GM12874 (cell line): Measurements from ENCODE around the gene GPT2.

Experiments
- TF ChIP-seq, protein P1 (sequence below): IDR thresholded peaks from 2 replicates; pipeline ENCODE4 v1.5.1; 2011; ENCODE audit warnings: low read depth, mild to moderate bottlenecking, control low read depth, low read length, moderate library complexity; ENCODE audit not compliant: insufficient read depth

The GPT2 gene

DNA sequence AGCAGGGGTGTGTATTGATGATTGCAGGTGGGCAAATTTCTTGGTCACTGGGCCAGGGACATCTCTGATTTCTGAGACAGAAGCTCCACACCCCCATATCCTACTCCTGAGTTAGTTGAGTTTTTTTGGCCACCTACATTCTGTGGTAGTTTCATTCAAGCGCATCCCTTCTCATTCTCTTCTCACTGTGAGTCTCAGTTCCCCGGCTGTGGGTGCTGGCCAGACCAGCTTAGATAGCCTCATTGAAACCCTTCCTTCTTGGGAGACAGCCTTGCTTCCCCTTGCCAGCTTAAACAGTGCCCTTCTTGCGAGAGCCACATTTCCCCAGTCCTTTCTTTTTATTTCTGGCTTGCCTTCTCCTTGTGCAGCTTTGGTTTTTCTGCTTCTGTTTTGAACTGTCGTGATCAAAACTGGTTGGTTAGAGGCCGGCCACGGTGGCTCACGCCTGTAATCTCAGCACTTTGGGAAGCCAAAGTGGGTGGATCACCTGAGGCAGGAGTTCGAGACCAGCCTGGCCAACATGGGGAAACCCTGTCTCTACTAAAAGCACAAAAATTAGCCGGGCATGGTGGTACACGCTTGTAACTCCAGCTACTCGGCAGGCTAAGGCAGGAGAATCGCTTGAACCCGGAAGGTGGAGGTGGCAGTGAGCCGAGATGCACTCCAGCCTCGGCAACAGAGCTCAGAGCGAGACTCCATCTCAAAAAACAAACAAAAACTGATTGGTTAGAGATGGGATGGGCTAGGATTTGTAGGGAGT, 2.8 kb downstream of the GPT2 start:
- TF ChIP-seq, protein P1, sequence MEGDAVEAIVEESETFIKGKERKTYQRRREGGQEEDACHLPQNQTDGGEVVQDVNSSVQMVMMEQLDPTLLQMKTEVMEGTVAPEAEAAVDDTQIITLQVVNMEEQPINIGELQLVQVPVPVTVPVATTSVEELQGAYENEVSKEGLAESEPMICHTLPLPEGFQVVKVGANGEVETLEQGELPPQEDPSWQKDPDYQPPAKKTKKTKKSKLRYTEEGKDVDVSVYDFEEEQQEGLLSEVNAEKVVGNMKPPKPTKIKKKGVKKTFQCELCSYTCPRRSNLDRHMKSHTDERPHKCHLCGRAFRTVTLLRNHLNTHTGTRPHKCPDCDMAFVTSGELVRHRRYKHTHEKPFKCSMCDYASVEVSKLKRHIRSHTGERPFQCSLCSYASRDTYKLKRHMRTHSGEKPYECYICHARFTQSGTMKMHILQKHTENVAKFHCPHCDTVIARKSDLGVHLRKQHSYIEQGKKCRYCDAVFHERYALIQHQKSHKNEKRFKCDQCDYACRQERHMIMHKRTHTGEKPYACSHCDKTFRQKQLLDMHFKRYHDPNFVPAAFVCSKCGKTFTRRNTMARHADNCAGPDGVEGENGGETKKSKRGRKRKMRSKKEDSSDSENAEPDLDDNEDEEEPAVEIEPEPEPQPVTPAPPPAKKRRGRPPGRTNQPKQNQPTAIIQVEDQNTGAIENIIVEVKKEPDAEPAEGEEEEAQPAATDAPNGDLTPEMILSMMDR: no peak

DNA sequence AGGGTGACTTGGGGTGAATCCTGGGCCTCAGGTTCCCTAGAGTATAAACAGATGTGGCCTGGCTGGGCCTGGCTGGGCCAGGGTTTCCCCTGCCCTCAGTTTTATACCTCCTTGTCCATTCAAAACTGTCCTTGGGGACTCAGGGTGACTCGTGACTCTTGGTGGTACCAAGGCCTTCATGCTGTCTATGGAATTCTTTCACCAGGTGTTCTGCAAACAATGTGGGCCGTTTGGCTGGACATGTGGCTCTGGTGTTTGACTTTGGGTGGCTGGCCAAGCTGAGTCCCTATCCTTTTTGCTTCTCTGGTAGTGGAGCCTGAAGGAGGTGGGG, 3.3 kb downstream of the GPT2 start:
- TF ChIP-seq, protein P1: no peak

DNA sequence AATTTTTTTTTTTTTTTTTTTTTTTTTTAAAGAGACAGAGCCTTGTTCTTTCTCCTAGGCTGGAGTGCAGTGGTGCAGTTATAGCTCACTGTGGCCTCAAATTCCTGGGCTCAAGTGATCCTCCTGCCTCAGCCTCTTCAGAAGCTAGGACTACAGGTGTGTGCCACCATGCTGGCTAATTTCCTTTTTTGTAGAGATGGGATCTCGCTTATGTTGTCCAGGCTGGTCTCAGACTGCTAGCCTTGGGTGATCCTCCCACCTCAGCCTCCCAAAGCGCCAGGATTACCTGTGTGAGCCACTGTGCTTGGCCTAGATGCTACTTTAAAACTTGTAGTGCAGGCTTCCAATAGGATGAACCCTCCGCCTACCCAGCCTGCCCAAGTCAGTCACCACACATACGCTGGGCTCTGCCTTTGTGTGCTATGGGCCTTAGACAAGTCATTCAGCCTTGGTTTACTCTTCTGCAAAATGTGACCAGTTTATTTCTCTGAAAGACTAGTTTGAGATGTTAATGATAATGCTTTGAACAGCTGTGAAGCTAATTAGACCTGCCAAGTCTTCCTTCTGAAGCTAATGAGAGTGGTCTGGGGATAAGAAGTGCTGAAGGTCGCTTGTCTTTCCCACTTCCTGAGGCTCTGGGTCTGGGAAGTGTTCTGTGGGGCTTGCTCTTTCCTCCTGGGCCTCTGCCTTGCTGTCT, 5.2 kb downstream of the GPT2 start:
- TF ChIP-seq, protein P1: no peak

DNA sequence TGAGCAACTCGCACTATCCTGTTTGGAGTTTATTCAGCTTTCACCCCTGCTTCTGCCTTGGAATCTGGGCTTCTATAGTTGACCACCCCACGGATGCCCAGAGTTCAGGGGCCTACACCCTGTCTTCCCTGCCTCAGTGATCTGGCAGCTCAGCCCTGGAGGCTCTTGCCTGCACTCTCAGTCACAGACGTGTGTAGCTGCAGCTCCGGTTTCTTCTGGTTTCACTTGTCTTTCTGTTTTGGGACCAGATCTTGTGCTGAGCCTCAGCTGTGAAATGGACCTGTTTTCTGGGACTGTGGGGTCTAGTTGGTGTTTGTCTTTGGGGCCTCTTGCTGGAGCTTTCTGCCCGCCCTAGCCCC, 5.8 kb downstream of the GPT2 start:
- TF ChIP-seq, protein P1: no peak

DNA sequence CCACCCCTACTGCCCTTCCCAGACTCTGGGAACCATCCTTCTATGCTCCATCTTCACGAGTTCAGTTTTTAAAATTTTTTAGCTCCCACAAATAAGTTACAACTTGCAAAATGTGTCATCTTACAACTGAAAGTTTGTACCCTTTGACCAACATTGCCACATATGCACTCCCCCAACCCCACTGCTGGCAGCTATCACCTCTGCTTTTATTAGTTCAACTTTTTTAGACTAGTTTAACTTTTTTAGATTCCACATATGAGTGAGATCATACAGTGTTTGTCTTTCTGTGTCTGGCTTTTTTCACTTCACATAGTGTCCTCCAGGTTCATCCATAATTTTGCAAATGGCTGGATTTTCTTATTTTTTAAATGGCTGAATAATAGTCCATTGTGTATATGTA, 7.7 kb downstream of the GPT2 start:
- TF ChIP-seq, protein P1: no peak

DNA sequence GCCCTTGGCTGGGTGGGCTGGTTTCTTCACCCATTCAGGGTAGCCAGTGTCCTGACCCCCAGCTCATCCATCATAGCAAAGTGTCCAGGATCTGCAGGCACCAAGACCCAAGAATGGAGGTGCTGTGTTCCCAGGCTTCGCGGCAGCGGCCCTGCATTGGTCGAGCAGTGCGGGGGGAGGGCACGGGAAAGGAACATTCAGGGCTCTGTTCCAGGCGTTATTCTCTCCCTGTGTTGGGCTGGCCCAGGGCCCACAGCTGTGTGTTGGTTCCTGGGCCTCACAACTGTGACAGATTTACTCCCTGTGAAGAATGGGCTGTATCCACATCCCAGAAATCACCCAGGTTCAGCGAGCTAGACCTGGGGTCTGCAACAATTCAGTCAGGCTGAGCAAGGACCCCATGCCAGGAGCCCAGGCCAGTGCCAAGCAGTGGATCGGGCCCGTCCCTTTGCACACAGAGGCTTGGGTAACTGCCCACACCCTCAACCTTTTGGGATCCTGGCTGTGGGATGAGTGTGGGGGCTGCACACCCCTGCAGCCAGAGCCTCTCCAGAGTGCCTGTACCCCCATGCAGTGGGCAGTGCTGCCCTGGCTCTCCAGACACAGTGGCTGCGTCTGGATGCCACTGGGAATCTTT, 10.0 kb downstream of the GPT2 start:
- TF ChIP-seq, protein P1: no peak

DNA sequence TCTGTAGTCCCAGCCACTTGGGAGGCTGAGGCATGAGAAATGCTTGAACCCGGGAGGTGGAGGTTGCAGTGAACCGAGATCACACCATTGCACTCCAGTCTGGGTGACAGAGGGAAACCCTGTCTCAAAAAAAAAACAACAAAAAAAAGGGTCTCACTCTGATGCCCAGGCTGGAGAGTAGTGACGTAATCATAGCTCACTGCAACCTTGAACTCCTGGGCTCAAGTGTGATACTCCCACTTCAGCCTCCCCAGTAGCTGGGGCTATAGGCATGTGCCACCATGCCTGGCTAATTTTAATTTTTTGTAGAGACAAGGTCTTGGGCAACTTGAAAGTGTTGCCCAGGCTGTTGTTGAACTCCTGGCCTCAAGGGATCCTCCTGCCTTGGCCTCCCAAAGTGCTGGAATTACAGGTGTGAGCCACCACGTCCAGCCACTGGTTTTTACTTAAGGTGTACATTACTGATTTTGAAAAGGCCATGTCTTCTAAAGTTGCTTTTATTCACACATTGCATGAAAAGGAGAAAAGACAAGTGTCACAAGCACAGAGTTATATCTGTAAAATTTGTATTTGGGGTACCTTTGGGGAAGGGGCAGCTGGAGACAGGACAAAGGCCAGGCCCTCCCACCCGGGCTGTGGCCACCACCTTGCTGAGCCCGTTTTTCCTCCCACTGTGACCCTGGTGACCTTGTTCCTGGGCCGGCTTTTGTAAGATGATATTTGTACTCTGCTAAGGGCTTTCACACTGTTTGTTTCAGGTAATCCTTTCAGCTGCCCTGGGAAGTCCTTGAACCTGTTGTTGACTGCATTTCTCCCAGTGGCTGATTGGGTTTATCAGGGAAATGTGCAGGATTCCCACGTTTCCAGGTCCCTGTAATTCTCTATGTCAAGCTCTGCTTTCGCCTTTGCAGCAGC, 11.5 kb downstream of the GPT2 start:
- TF ChIP-seq, protein P1: no peak
